ENCODE data around the gene FAM168A.

DNA sequence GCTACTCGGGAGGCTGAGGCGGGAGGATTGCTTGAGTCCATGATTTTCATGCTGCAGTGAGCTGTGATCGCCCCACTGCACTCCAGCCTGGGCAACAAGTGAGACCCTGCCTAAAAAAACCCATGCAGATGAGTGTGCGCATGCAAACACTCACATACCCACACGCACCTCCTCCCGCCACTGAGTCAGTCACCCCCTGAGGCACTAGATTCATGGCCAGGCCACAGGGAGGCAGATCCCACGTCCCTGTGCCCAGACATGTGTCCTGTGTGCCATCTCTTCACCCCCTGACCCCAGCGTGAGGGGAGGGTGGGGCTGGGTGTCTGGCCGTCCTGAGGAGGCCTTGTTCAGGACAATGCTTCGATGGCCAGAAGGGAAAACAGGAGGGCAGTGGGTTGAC, 206.2 kb downstream of the FAM168A start:
- TF ChIP-seq YY1 (IDR thresholded peaks at IDR 0.05; ENCODE audit: insufficient read depth, insufficient read length) (no peak), ZNF274 (IDR thresholded peaks at IDR 0.05; ENCODE audit: low read depth, low read length) (no peak)
